Bone marrow (tissue), 2 donors: Measurements from ENCODE around the gene RBM14.
"Not testable (repeated sequence)": the region's sequence is repeated elsewhere in the genome, so short reads cannot be mapped to it uniquely, and the experiment has no call there.

Experiments
- DNase-seq, 2 donors: peaks; one replicate each; lab custom pipeline; 2025; lab: John Stamatoyannopoulos, UW

Gene RBM14

DNA sequence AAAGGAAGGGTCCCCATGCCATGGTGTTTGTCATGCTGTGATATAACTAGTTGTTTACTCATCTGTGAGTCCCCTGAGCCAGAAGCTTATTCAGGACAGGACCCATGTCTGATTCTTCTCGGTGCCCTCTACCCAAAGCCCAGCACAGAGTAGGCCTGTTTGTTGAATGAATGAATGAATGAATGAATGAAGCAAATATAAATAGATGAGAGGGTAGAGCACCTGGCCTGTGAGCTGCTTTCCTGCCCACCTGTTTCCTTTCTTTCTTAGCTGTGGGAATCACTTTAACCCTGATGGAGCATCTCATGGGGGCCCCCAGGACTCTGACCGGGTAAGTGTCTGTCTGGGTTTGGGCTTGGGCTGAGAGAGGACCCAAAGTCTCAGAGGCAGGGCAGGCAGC is 16.2 kb upstream of the RBM14 start:
- no peak for DNase-seq

DNA sequence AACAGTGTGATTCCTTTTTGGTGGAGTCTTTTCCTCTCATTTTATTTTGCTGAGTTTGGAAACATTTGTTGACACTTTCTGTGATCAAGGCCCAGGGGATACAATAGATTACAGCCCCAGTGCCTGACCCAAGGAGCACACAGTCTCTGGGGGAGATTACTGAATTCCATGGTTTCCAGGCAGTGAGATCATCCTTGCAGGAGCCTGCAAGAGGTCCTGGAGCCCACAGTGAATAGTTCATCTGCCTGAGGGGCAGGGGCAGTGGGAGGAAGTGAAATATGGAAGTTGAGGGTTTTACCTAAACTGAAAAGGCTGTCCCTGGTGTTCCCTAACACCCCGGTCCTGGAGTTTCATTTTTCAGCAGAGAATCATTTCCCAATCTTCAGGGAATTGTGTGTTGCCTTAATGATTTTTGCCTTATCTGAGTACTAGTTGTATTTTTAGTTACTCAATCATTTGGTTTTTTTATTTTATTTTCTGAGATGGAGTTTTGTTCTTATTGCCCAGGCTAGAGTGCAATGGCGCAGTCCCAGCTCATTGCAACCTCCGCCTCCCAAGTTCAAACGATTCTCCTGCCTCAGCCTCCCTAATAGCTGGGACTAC is 15.7 kb upstream of the RBM14 start:
- no peak for DNase-seq

DNA sequence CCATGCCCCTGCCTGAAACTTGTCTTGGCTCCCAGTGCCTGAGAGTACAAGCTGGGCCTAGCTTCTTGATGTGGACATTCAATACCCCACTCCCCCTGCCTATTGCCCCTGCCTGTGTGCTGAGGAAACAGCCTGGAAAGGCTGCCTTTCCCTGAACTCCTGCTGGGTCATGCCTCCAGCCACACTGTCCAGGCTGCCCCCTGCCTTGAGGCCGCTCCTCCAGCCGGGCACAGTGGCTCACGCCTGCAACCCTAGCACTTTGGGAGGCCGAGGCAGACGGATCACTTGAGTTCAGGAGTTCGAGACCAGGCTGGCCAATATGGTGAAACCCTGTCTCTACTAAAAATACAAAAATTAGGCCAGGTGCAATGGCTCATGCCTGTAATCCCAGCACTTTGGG is 13.4 kb upstream of the RBM14 start:
- no peak for DNase-seq

DNA sequence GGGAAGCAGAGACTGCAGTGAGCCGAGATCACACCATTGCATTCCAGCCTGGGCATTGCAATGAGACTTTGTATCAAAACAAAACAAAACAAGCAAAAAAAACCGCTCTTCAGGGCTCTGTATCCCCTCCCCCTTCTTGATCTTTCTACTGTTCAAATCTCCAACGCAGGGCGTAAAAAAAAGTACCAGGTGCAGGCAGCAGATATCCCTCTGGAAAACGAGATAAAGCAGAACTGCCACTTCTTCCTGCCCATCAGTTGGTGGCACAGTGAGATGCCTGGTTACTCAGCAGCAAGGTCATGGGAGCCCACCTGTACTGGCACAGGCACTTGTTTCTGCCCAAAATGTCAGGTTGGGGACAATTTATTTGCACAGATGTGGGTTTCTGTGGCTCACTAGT is 12.3 kb upstream of the RBM14 start:
- DNase-seq: no peak

DNA sequence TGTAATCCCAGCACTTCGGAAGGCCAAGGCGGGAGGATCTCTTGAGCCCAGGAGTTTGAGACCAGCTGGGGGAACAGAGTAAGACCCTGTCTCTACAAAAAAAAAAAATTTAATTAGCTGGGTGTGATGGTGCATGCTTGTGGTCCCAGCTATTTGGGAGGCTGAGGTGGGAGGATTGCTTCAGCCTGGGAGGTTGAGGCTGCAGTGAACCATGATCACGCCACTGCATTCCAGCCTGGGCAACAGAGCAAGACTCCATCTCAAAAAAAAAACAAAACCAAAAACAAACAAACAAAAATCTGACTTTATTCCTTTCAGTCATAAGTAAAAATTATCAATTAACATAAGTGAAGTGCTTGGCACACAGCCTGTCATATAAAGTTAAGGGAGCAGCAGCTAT is 9.8 kb upstream of the RBM14 start:
- DNase-seq: not testable (repeated sequence)

DNA sequence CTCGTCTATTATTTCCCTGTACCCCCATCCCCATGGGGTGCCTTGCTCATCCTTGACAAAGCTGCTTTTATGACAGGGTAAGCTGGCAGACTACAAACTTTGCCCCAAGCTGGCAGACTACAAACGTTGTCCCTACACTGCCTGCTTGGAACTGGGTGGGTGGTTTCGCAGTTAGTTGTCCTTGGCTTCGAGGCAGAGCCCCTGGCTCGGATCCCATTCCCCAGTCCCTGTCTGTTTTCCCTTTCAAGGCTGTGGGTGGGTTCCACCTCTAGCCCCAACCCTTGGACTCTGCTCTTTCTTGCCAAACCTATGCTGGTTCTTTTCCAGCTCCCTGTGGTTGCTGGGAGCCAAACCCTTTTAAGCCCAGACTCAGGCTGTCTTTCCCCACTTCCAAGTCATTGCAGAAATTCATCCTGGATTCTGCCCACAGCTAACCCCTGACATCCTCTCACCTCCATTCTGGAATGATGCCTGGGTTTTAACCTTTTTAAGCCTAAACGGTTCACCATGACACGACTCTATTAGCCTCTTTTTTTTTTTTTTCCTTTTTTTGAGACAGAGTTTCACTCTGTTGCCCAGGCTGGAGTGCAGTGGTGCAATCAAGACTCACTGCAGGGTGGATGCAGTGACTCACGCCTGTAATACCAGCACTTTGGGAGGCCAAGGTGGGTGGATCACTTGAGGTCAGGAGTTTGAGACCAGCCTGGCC is 9.2 kb upstream of the RBM14 start:
- no peak for DNase-seq

DNA sequence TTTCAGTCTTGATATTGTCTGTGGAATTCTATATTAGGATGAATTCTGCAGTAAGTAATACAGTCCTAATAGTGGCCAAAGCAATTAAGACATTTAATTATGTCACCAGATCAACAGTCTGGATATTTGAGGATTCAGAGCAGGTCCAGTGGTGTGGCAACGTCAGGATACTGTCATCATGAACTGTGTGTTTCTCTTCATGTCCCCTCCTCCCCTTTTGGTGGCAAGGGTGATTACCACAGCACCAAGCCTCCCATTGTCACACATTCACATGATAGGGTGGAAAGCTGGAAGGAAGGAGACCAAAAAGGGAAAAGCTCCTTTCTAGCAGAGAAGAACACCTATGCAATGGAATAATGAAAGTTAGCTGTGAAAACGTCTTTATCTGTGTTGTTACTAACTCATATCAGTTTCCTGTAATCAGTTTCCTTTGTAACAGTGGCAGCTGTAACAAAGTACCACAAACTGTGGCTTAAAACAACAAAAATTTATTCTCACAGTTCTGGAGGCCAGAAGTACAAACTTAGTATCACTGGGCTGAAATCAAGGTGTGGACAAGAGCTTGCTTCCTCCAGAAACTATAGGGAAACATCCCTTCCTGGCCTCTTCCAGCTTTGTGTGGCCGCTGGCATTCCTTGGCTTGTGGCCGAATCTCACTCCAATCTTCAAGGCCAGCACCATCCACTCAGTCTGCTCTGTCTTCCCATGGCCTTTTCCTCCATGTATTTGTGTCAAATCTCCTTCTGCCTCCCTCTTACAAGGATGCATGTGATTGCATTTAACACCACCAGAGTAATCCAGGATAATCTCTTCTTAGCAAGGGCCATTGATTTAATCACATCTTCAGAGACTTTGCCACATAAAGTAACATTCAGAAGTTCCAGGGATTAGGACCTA is 6.5 kb upstream of the RBM14 start:
- no peak for DNase-seq

DNA sequence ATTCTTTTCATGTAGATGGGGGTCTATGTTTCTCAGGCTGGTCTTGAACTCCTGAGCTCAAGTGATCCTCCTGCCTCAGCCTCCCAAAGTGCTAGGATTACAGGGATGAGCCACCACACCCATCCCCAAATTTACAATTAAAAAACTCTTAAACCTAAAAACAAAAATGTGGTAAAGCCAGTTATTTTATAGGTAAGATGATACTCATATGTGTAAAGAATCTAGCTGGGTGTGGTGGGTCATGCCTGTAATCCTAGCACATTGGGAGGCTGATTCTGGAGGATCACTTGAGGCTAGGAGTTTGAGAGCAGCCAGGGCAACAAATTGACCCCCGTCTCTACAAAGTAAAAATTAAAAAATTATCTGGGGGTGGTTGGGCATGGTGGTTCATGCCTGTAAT is 4.0 kb upstream of the RBM14 start:
- DNase-seq: no peak

DNA sequence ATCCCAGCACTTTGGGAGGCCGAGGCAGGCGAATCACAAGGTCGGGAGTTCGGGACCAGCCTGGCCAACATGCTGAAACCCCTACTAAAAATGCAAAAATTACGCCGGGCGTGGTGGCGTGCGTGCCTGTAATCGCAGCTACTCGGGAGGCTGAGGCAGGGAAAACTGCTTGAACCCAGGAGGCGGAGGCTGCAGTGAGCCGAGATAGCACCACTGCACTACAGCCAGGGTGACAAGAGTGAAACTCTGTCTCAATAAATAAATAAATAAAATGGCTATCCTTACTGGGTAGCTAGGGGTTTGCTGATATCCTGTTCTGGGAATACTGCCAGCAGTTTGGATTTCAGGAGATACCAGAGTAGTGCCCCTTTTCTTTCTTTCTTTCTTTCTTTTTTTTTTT is 2.4 kb upstream of the RBM14 start:
- no peak for DNase-seq

DNA sequence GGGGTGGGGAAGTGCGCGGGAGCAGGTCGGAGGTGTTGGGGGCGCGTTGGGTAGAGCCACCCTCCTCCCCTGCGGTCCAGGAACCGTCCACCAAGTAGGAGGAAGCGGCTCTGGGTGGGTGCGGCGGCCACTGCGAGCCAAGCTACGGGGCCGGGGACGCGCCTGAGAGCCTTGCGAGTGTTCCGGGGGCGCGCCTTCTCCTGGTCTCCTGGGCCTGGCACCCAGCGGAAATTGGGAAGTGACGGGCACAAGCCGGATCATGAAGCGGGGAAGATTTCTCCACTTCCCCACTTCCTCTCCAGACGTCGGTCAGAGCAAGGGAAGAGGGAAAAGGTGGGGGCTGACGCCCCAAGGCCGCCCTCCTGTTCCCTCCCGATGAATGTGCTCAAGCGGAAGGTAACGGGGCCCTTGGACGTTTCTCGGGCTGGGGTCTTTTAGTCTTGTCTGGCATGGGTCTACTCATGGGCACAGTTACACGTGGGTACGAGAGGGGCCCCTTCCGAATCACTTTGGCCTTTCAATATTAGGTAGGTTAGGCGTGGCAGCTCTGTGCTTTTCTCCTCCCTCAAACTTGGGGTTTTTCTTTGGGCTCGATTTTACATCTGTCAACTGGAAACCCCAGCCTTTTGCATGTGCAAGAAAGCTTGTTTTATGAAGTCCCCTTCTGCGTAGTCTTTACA is 865 bp downstream of the RBM14 start:
- peak in 1 of 2 donors; percentile 89 for DNase-seq

DNA sequence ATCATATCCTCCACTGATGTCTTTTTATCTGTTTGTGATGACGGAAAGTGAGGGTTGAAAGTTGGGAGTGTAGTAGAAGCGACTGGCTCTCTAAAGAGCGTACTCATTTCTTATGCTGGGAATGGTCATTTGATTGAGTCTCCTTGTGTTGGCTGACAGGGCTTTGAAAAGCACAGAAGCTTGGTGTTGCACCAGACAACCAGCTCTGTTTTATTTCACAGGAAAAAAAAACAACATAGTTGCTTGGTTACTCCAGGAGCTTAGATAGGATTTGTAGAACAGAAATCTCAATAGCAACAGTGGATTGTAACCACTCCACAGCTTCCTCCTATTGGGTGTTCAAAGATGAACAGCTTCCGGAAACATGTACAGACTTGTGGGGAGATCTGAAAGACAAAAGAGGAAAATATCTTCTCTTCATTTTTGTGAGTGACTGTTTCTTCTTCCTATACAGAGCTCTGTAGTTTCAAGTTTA is 2.7 kb downstream of the RBM14 start:
- DNase-seq: peak in 1 of 2 donors; percentile 72

DNA sequence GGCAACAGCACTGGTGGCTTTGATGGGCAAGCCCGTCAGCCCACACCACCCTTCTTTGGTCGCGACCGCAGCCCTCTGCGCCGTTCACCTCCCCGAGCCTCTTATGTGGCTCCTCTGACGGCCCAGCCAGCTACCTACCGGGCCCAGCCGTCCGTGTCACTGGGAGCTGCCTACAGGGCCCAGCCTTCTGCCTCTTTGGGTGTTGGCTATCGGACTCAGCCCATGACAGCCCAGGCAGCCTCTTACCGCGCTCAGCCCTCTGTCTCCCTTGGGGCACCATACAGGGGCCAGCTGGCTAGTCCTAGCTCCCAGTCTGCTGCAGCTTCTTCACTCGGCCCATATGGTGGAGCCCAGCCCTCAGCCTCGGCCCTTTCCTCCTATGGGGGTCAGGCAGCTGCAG is 8.0 kb downstream of the RBM14 start:
- DNase-seq: no peak

DNA sequence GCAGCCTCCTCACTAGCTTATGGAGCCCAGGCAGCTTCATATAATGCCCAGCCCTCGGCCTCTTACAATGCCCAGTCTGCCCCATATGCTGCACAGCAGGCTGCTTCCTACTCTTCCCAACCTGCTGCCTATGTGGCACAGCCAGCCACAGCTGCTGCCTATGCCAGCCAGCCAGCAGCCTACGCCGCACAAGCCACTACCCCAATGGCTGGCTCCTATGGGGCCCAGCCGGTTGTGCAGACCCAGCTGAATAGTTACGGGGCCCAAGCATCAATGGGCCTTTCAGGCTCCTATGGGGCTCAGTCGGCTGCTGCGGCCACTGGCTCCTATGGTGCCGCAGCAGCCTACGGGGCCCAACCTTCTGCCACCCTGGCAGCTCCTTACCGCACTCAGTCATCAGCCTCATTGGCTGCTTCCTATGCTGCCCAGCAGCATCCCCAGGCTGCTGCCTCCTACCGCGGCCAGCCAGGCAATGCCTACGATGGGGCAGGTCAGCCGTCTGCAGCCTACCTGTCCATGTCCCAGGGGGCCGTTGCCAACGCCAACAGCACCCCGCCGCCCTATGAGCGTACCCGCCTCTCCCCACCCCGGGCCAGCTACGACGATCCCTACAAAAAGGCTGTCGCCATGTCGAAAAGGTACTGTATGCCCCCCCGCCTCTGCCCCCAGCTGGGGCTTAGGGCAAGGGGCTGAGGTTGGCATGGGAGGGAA is 8.8 kb downstream of the RBM14 start:
- DNase-seq: no peak

DNA sequence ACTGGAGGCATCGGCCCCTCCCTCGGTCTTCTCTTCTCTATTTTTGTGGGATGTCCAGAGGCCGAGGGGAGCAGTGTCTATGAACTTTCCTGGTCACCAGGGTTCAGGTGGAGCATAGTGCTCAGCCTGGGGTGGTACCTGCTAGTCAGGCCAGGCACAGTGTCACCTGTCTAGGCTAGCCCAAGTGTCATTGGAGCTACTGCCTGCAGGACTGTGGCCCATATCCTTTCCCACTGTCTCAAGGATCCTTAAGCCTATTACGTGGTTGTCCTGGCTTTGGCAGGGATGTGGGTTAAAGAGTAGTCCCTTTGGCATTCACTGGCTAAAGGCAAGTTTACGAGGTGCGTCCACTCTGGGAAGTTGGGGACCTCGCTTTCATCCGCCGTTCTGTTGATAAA is 9.3 kb downstream of the RBM14 start:
- no peak for DNase-seq

DNA sequence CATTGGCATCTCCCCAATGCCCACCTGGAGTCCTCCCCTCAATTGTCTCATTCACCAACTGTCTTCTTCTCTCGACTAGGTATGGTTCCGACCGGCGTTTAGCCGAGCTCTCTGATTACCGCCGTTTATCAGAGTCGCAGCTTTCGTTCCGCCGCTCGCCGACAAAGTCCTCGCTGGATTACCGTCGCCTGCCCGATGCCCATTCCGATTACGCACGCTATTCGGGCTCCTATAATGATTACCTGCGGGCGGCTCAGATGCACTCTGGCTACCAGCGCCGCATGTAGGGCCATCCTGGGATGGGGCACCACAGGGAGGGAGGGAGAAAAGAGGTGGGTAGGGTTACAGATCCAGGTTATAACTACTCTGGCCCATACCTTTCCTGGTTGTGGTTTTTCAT is 10.0 kb downstream of the RBM14 start:
- DNase-seq: no peak

DNA sequence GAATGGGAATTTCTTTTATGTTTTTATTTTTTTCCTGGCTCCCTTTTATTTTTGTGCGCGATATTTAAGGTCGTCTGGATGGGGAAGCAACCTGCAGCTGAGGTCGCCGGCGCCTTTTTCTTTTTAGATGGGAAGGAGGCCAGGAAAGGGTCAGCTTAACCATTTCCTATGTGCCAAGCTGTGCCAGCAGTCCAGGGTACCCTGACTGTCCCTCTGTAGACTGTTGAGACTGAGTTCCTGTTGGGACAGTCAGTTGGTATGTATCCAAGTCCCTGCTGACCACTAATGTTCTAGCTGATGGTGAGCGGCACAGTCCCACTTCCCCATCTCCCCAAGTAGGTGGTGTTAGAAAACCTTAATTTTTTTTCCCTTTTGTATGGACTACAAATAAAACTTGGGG is 10.5 kb downstream of the RBM14 start:
- DNase-seq: no peak

DNA sequence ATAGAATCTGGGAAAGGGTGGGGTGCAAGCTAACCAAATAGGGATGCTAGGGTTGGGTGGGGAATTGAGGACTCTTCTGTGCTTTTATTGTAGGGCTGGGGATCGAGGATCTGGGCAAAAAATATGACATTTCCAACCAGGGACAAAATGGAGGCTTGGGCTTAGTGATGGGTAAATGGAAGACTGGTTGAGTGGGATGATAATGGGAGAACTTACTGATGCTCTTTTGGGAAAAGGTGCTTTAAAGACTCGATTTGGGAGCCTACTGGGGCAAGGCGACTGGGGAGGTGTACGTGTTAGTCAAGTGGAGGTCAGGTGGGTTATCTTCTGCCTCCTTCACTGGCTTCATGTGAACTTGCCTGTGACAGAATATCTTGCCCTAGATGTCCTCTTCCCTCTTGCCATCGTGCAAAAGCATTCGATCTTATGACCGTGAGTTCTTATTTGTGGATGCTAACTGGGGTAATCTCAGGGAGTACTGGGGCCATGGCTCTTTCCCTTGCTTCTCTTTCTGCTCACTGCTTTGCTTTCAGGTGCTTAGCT is 11.7 kb downstream of the RBM14 start:
- no peak for DNase-seq

DNA sequence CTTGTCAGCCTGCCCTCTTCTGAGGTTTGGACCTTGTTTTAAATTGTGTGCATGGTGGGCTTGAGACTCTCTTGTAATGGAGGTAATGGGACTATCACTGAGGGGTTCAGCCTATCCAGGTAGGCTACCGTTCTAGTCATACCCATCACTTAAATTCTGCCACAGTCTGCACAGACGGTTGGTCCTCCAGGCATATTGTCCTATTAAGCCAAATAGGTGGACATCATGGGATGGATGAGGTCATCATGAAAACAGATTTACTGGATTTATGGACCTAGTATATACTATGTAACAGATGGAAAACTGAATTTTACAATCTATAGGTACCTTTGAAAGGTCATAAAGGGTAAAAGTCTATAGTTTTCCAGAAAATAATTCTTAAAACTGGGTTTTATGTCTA is 12.9 kb downstream of the RBM14 start:
- no peak for DNase-seq

DNA sequence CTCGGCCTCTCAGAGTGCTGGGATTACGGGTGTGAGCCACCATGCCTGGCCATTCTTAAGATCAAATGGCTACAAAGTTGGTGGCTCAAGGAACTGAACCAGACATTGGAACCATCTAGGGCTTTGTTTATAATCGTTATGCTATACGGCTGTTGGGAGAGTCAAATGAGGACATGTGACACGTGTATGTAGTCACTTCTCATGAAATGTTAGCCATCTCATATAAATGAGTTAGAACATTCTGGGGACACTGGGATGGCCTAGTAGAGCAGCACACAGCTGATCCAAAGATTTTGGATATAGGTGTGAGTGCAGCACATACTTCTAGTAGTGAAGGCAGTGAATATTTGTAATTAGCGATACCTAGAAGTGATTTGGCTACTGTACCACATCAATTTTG is 15.5 kb downstream of the RBM14 start:
- DNase-seq: no peak

DNA sequence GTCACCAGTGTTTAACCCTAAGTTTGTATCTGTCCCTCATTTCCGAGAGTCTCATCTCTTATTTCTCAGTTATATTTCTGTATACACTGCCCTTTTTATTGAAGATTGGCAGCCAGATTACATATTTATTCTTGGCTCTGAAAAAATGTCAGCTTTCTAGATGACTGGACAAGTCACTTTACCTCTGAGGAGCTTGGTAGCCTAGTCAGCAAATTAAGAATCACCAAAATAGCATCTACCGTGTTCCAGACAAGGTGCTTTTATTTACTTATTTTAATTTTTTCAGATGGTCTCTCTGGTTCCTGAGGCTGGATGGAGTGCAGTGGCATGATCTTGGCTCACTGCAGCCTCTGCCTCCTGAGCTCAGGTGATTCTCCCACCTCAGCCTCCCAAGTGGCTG is 16.5 kb downstream of the RBM14 start:
- no peak for DNase-seq

DNA sequence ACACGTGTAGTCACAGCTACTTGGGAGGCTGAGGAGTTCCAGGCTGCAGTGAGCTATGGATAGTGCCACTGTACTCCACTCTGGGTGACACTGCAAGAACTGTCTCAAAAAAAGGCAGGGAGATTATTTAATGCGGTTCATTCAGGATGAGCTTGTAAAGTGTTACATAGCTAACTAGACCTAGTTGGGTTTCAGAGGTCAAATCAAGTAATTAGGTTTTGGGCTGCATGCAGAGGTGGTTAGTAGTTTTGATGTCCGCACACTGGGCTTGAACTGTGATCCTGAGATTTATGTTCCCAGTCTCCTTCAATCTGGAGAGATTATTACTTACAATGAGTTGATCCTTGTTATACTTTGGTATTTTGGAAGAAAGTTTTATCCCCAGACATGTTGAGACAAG is 20.0 kb downstream of the RBM14 start:
- no peak for DNase-seq
